Stimulated activated naive CD8-positive, alpha-beta T cell treated with anti-CD3 and anti-CD28 coated beads, Interleukin-15, Interleukin-2, amounts not matched to agents 100 U/mL and 50 U/mL, for 24 hours (primary cell): ENCODE measurements around the gene C18orf32.
"Not testable (repeated sequence)": the region's sequence is repeated elsewhere in the genome, so short reads cannot be mapped to it uniquely, and the experiment has no call there.

Source experiments
- ATAC-seq: fragments of 150-1000 bp; cut with Tn5 transposase; one replicate; pipeline ENCODE4 v1.10.0; 2021
- DNase-seq: peaks from one replicate; pipeline ENCODE4 v3.0.0; 2021

C18orf32 gene

DNA sequence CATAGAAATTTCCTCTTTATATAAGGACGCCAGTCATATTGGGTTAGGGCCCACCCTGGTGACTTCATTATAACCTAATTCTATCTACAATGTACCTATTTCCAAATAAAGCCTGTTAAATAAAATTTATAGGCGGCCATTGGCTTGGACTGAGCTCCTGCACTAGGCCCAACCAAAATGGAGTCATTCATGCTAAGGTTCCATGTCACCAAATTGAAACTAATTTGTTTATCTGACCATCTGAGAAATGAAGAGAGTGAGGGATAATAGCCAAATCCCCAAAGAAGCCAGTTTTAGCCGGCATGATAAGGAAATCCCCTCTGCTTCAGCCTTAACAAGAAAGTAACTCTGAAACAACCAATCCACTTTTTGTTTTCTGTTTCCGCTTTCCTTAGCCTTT, 19.4 kb downstream of the C18orf32 start:
- no peak for ATAC-seq

DNA sequence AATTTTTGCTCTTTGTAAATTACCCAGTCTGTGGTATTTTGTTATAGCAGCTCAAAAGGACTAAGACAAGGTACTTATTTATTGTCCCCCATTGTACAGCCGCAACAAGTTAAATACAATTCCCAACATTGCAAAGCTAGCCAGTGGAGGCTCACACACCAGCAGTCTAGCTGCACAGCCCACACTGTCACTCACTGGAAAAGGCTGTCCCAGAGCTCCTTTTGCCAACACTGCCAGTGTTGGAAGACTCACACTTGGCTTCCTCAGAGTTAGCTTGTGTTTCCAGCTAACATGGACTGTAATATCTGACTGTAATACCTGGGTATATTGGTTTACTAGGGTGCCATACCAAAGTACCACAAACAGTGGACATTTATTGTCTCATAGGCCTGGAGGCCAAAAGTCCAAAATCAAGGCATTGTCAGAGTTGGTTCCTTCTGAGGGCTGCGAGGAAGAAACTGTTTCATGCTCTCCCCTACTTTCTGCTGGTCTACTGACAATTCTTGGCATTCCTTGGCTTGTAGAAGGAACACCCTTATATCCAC, 19.9 kb downstream of the C18orf32 start:
- no peak for DNase-seq
- no peak for ATAC-seq

More for the DNA sequence above, 19.4 kb downstream of the C18orf32 start:
- DNase-seq = no peak

DNA sequence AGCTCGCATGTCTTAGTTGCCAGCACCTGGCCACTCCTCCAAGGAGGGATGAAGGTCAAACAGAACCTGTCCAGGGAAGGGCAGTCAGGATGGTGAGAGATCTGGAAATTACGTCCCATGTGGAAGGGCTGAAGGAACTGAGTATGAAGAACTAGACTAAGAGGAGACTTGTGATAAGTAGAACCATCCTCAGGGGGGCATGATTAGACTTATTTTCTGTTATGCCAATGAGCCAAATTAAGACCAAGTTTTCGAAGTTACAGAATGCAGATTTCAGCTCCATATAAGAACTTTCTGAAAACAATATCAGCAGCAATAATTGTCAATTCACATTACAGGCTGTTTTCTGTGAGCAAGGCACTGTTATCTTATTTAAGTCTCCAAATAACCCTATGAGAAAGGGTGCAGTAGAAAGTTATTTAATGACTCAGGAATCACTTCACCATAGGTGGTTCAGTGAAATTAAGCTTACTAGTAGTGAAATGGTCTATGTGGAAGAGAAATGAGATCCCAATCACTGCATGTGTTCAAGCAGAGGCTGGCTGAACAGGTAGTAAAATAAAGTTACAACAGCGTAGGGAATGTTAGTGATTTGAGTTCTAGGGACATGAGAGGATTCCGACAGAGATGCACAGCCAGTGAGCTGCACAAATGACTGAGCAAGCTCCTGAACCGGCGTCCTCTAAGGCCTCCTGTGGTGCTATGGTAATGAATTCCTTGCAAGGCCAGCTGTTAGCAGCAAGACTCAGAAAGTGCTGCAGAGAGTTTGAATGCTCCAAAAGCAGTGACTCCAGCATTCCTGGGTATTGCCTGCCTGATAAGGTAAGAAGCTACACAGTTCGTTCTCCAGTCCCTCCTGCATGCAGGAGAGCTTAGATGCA, 22.1 kb downstream of the C18orf32 start:
- ATAC-seq (no peak), DNase-seq (no peak)

DNA sequence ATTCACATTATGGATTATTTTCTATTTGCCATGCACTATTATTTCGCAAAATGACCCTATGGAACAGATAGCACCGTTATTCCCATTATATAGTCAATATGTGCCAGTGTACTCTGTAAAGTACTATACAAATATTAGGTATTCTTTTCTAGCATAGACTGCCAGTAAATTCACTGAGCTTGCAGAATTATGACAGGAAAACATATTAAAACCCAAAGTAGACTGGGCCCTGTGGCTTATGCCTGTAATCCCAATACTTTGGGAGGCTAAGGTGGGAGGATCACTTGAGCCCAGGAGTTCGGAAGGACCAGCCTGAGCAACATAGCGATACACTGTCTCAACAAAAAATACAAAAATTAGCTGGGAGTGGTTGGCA, 25.4 kb downstream of the C18orf32 start:
- no peak for DNase-seq
- no peak for ATAC-seq

DNA sequence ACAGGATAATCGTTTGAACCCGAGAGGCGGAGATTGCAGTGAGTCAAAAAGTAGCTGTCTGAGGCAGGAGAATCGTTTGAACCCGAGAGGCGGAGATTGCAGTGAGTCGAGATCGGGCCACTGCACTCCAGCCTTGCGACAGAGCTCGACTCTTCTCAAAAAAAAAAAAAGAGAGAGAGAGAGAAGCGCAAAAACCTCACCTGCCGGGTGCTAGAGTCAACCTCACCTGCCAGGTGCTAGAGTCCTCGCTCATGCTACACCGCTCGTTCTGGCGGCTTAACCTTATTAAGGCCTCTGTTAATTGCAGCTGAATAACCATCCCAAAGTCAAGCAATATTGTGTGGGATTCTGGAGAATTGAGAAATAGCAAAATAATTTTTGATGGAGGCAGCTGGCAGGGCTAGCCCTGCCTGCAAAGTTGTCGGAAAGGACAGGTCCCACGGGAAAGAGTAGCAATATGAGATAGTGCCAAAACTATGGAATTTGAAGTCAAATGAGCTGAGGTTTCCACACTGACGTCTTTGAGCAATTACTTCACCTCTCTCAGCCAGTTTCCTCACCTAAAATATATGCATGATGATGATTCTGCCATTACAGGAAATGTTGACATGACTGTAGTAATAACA, 25.9 kb downstream of the C18orf32 start:
- no peak for DNase-seq
- no peak for ATAC-seq

DNA sequence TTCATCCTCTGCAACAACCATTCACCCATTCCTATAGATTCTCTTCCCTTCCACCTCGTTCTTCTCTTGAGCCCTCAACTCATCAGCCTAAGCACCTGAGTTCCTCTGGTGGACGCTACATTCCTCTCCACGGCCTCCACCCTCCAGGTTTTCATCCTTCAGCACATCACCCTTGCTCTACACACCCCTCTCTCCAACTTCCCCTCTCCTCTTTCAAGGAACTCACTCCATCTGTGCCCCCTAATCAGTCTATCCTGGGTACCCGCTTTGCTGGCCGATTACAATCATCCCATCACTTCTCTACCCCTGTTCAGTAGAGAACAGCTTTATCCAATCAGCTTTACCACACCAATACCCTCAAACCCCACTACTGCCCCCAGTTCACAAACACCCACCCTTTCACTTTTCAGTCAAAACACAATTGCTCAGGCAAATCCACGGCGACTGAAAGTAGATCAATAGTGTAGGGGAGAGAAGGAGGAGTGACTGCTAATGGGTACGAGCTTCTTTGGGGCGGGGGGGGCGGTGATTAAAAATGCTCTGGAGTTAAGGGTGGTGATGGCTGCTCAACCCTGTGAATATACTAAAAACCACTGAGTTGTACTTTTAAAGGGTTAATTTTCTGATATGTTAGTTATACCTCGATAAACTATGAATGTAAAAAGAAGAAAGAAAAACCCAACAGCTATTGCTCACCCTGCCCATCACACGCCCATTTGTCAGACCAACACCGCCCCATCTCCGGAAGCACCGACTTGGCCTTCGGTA, 27.4 kb downstream of the C18orf32 start:
- ATAC-seq (peak; percentile 25), DNase-seq (peak; percentile 12)

DNA sequence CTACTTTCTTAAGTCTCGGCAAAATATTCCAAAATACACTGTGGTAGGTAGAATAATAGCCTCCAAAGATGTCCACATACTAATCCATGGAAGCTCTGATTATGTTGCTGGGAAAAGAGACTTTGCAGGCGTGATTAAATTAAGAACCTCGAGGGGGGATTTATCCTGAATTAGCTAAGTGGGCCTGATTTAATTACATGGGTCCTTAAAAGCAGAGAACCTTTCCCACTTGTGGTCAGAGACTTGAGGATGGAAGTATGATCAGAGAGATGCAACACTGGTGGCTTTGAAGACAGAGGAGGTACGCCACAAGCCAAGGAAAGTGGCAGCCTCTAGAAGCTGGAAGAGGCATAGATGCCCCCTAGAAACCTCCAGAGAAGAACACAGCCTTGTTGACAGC, 29.4 kb downstream of the C18orf32 start:
- no peak for ATAC-seq

DNA sequence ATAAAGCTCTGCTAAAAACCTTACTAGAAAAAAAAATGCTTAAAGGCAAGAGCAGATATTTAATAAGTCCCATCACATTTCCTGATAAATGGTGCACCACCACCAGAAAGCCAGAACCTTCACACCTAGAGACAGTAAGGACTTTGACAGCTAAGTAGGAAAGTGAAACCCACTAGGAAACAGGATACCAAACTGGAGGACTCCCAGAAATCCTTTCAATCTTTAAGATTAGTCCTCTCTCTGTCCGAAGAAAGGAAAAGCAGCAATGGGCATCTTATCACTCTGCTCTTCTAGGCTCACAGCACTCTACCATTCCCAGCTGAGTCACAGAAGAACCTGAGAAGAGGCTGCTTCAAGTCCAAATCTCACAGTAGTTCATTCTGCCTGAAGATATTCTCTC, 30.2 kb downstream of the C18orf32 start:
- no peak for DNase-seq
- ATAC-seq = no peak

More for the DNA sequence above, 29.4 kb downstream of the C18orf32 start:
- DNase-seq = no peak

DNA sequence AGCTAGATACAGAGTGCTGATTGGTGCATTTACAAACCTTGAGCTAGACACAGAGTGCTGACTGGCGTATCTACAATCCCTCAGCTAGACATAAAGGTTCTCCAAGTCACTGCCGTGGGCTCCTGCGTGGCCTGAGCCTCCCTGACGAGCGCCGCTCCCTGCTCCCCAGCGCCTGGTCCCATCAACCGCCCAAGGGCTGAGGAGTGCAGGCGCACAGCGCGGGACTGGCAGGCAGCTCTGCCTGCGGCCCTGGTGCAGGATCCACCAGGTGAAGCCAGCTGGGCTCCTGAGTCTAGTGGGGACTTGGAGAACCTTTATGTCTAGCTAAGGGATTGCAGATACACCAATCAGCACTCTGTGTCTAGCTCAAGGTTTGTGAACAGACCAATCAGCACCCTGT, 34.5 kb downstream of the C18orf32 start:
- ATAC-seq, DNase-seq: not testable (repeated sequence)

DNA sequence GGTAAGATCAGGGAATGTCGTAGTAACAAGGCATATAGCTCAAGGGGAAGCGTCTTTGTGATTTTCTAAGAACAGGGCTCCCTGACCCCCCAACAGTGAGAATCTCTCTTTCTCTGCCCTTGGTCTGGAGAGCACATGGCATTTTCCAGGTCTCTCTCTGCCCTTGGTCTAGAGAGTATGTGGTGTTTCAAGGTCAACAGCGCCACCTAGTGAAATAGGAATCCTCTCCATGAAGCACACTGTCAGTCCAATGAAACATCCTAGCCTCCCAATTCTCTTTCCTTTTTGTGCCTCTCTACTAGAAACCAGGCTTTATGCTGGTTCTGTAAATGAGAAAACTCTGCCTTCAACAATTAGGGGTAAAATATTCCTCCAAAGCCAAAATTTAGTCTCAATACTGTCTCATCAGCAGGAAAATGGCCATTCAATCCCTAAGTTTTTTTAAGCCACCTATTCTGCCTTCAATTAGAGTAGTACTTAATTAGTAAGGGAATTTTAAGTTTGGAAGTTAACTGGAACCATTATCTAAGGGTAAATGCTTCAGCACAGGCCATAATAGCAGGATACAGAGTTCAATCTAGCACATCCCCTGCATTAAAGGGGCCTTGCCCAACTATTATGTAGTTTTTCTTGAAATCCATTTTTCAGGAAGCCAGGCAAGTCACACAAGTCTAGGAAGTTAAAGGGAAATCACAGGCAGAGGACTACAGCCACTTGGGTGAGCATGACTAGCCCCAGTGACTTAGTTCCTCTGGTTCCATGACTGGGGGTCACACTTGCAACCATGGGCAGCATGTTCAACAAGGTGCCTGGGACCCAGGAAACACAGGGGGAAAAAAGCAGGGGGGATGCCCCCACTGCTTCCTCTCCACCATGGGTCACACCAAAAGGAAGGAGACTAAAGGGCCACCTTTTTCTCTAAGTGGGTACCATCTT, 39.0 kb downstream of the C18orf32 start:
- DNase-seq (peak; percentile 30), ATAC-seq (peak; percentile 43)

DNA sequence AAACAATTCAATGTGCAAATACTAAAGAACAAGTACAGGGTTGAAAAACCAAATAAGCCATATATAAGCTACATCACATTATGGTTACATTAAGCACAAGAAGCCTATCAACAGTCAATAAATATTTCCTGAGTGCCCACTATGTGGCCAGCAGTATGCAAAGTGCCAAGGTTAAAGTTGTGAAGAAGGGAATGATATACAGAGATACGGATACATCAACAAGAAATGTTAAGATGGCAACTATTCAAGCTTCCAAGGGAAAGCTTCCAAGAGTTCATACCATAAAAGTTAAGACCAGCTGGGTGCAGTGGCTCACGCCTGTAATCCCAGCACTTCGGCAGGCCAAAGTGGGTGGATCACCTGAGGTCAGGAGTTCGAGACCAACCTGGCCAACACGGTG, 40.6 kb downstream of the C18orf32 start:
- DNase-seq = no peak
- ATAC-seq = no peak

DNA sequence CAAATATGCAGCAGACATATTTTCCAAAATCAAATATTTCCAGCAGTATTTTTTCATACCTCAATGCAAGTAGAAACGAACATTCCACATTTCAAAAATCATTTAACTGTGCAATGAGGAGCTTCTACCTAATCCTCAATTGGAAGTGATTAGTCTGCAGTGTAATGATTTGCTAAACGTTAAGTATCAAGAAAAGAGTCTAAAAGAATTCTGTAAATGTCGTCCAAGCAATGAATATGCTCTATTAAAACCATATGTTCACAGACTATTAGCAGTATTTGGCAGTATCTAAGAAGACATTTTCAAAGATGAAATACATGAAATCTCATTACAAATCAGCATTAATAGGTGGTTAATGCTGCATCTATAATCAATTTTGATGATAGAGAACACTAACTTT, 42.5 kb downstream of the C18orf32 start:
- ATAC-seq (no peak), DNase-seq (no peak)

DNA sequence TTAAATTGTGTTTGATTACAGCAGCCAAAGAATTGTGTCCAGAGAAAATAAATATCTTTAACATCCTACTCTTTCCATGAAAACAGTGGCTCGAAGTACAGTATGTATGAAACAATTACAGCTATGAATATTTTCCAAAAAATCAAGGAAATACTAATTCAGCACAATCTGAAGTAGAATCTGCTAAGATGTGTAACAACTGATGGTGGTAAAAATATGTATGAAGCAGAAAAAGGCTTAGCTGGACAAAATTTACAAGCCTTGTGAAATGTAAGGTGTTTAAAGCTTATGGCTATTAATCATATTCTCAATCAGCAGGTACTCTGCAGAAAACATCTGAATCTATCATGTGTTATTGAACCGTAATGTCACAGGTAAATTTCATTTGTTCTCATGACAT, 43.2 kb downstream of the C18orf32 start:
- DNase-seq (no peak), ATAC-seq (no peak)

DNA sequence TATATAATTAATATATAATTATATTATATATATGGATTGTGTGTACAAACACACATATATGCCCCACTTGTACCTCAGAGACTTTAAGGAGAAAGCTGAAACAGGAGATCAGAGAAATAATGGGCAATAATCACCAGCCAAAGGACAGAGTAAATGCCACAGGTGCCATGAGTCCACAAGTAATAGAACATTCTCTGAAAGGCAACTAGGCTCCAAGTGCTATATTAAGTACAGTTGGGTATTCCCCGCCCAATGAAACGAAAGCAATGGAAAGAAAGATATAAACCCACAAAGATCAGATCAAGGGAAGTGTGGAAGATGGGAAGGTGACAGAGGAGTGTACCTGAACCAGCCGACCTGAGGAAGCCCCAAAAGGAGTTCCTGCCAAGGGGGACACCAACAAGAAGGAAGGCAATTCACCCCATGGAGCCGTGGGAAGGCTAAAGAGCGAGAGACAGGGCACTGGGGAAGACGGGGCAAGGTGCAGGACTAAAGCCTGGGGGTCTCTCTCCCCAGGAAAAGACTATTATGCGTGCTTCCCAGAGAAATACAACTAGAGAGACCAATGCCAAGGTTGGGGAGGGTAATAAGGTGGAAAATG, 45.6 kb downstream of the C18orf32 start:
- ATAC-seq = no peak

DNA sequence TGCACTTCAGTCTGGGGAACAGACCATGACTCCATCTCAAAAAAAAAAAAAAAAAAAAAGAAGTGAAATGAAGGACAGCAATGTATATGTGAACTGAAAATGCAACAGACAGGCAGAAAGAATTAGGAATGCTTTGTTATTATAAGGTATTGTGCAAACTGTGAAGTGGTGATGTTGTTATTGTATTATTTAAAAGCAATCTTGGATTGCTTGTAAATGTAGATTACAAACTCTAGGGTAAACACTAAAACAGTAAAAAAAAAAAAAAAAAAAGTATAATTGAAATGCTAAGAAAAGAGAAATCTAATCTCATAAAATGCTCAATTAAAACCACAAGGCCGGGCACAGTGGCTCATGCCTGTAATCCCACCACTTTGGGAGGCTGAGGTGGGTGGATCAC, 51.9 kb downstream of the C18orf32 start:
- DNase-seq (no peak), ATAC-seq (no peak)

More for the DNA sequence above, 45.6 kb downstream of the C18orf32 start:
- DNase-seq = no peak

DNA sequence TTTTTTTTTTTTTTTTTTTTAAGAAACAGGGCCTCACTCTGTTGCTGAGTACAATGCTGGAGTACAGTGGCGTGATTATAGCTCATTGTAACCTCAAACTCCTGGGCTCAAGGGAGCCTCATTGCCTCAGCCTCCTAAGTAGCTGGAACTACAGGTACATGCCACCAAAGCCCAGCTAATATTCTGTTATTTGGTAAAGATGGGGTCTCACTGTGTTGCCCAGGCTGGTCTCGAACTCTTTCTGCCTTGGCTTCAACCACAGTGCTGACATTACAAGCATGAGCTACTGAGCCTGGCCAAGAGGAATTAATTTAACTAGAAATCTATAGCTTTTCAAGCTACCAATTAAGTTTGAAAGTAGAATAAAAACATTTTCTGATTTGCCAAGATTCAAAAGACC, 54.4 kb downstream of the C18orf32 start:
- DNase-seq (no peak), ATAC-seq (no peak)

DNA sequence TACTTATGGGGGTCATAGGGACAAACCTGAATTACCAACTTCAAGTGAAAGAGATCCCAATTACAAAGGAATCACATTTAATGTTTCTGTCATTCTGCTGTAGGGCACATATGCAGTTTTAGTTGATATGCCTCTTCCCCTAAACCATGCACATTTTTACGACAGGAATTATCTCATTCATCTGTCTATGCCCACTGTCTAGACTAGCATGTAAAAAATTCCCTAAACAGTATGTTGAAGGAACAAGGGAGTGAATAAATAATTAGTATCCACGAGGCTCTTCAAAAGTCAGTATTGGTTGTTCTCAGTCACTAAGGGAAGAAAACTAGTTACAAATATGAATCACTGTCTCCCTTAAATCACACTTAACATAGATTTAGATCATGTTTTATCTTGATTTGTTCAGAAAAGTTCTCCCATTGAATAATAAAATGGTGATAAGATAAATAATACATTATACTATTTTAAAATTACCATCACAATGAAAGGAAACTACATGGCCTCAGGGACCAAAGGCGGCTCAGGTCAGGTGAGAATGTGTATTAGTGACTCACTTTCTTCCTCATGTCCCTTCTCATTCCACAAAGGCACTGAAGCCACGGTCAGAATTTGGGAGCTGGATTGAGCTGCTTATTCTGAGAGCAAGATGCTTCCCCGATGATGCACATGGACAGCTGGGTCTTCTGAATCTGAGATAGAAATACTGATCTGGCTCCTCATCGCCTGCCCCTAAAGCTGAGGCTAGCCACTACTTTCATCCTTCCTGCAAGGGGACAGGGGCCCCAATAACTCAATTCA, 55.7 kb downstream of the C18orf32 start:
- DNase-seq (no peak), ATAC-seq (no peak)
